ENCODE results near the gene HEPACAM2.

HEPACAM2 gene

DNA sequence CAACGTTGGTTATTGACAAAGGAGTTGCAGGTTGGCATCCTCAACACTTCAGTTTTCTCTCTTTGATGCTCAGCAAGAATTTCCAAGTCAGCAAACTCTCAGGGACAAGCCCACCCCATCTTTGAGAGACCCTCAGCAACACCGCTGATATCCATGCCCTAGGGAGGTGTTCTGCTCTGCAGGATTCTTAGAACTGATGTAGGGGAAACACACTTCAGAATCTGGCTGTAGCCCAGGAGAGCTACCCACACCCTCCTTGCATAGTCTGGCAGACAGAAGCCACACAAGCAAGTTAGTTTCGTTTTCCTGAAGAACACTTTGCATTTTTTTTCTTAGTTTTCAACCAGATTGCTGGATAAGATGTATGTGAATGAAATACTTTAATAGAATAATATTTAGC, 78.9 kb downstream of the HEPACAM2 start:
- TF ChIP-seq POLR2AphosphoS5 (IDR thresholded peaks at IDR 0.05; ENCODE audit: low read depth) = no peak
- TF ChIP-seq, protein P1, sequence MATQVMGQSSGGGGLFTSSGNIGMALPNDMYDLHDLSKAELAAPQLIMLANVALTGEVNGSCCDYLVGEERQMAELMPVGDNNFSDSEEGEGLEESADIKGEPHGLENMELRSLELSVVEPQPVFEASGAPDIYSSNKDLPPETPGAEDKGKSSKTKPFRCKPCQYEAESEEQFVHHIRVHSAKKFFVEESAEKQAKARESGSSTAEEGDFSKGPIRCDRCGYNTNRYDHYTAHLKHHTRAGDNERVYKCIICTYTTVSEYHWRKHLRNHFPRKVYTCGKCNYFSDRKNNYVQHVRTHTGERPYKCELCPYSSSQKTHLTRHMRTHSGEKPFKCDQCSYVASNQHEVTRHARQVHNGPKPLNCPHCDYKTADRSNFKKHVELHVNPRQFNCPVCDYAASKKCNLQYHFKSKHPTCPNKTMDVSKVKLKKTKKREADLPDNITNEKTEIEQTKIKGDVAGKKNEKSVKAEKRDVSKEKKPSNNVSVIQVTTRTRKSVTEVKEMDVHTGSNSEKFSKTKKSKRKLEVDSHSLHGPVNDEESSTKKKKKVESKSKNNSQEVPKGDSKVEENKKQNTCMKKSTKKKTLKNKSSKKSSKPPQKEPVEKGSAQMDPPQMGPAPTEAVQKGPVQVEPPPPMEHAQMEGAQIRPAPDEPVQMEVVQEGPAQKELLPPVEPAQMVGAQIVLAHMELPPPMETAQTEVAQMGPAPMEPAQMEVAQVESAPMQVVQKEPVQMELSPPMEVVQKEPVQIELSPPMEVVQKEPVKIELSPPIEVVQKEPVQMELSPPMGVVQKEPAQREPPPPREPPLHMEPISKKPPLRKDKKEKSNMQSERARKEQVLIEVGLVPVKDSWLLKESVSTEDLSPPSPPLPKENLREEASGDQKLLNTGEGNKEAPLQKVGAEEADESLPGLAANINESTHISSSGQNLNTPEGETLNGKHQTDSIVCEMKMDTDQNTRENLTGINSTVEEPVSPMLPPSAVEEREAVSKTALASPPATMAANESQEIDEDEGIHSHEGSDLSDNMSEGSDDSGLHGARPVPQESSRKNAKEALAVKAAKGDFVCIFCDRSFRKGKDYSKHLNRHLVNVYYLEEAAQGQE (IDR thresholded peaks at IDR 0.05; ENCODE audit: insufficient replicate concordance, low read depth) = no peak
- TF ChIP-seq SPI1 (IDR thresholded peaks at IDR 0.05; ENCODE audit: borderline replicate concordance, low read depth) = no peak
- no peak for TF ChIP-seq GABPA (IDR thresholded peaks at IDR 0.05; ENCODE audit: low read depth)
- TF ChIP-seq, protein P2, sequence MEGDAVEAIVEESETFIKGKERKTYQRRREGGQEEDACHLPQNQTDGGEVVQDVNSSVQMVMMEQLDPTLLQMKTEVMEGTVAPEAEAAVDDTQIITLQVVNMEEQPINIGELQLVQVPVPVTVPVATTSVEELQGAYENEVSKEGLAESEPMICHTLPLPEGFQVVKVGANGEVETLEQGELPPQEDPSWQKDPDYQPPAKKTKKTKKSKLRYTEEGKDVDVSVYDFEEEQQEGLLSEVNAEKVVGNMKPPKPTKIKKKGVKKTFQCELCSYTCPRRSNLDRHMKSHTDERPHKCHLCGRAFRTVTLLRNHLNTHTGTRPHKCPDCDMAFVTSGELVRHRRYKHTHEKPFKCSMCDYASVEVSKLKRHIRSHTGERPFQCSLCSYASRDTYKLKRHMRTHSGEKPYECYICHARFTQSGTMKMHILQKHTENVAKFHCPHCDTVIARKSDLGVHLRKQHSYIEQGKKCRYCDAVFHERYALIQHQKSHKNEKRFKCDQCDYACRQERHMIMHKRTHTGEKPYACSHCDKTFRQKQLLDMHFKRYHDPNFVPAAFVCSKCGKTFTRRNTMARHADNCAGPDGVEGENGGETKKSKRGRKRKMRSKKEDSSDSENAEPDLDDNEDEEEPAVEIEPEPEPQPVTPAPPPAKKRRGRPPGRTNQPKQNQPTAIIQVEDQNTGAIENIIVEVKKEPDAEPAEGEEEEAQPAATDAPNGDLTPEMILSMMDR (IDR thresholded peaks at IDR 0.05; ENCODE audit: insufficient read depth, low read length) = no peak
- DNase-seq (ENCODE audit: low read depth in 1 of 2, low spot score in 1 of 2) = peak in 1 of 2 experiments; percentile 32
- Histone ChIP-seq H3K4me3 (replicated peaks; ENCODE audit: insufficient read depth, low read length) (peak overlapping the region; percentile 33), H3K27ac (replicated peaks) (peak overlapping the region; percentile 65), H3K27me3 (ENCODE audit: insufficient read depth, poor library complexity, severe bottlenecking) (no peaks in the 10 kb centered on the region)

DNA sequence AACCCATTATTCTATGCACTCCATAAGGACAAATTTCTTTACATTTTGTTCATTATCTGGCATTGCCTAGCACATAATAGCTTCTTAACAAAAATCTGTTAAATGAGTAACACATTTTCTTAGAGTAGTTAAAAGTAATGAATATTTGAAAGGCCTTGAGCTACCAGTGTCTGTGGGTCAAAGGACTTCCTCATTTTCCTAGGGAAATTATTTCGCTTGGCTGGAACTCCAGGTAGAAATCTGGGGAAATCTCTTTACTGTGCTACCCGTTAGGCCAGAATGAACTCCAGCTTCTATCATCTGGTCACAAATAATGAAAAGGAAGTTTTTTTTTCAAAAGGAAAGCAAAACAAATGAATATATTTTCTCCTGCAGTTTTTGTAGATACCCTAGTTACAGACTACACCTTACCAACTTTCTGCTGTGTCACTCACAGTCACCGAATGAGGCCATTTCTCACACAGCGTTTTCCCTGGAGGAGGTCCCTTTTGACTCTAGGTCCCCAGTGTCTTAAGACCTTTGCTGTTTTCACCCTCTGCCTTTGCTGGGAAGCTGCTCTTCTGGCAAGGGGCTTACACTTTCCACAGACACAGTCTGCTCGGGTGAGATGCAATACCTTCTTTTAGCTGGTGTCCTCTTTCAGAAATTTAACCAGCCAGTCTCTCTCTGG, 79.7 kb downstream of the HEPACAM2 start:
- no peak for TF ChIP-seq POLR2AphosphoS5 (IDR thresholded peaks at IDR 0.05; ENCODE audit: low read depth)
- TF ChIP-seq GABPA (IDR thresholded peaks at IDR 0.05; ENCODE audit: low read depth) = no peak
- TF ChIP-seq SPI1 (IDR thresholded peaks at IDR 0.05; ENCODE audit: borderline replicate concordance, low read depth) = peak; percentile 83
- TF ChIP-seq, protein P2 (IDR thresholded peaks at IDR 0.05; ENCODE audit: insufficient read depth, low read length) = no peak
- TF ChIP-seq, protein P1 (IDR thresholded peaks at IDR 0.05; ENCODE audit: insufficient replicate concordance, low read depth) = no peak
- peak overlapping the region; percentile 65 for H3K27ac ChIP-seq (replicated peaks)
- peak in 1 of 2 experiments; percentile 28 for DNase-seq (ENCODE audit: low read depth in 1 of 2, low spot score in 1 of 2)
- no peak overlapping the region for H3K4me3 ChIP-seq (replicated peaks; ENCODE audit: insufficient read depth, low read length)
- no peaks in the 10 kb centered on the region for H3K27me3 ChIP-seq (ENCODE audit: insufficient read depth, poor library complexity, severe bottlenecking)

DNA sequence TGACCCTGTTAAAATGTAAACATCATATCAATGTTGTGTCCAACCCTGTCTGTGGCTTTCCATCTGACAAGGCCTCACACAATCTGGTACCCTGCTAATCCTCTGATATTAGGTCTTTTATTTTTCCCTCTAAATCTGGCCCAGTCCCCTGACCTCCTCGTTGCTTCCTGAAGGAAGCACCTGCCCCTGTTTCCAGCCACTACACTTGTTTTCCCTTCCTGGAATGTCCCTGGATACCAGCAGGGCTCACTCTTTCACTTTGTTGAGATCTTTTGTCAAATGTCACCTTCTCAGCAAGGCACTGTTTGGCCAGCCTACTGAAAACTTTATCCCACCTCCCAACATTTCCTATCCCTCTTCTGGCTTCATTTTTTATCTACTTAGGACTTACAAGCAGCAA, 80.2 kb downstream of the HEPACAM2 start:
- no peaks in the 10 kb centered on the region for H3K27me3 ChIP-seq (ENCODE audit: insufficient read depth, poor library complexity, severe bottlenecking)
- H3K27ac ChIP-seq (replicated peaks) = peak overlapping the region; percentile 65
- no peak for DNase-seq (ENCODE audit: low read depth in 1 of 2, low spot score in 1 of 2)
- H3K4me3 ChIP-seq (replicated peaks; ENCODE audit: insufficient read depth, low read length) = no peak overlapping the region
- TF ChIP-seq GABPA (IDR thresholded peaks at IDR 0.05; ENCODE audit: low read depth) = no peak
- TF ChIP-seq, protein P2 (IDR thresholded peaks at IDR 0.05; ENCODE audit: insufficient read depth, low read length) = no peak
- no peak for TF ChIP-seq POLR2AphosphoS5 (IDR thresholded peaks at IDR 0.05; ENCODE audit: low read depth)
- TF ChIP-seq SPI1 (IDR thresholded peaks at IDR 0.05; ENCODE audit: borderline replicate concordance, low read depth) = no peak
- TF ChIP-seq, protein P1 (IDR thresholded peaks at IDR 0.05; ENCODE audit: insufficient replicate concordance, low read depth) = no peak

Data from HL-60 (cell line).